SU-DHL-6 (cell line): Measurements from ENCODE around the gene SKIDA1.

Source experiments
- H2AFZ ChIP-seq: fragments of 200-600 bp; sonication (generic); 2 replicates; pipeline ENCODE4 v1.6.1; 2014; ENCODE audit warnings: low read depth, mild to moderate bottlenecking, moderate library complexity, mixed read lengths, antibody characterized with exemption, low read length; ENCODE audit not compliant: severe bottlenecking
- H3F3A ChIP-seq: fragments of 200-600 bp; shearing (Covaris generic); 2 replicates; pipeline ENCODE4 v1.6.0; 2016; ENCODE audit warnings: antibody characterized with exemption, mild to moderate bottlenecking; ENCODE audit not compliant: insufficient read depth
- H3K27ac ChIP-seq: fragments of 200-600 bp; sonication (generic); 2 replicates; pipeline ENCODE4 v1.5.1; 2016; ENCODE audit warnings: low read depth, mild to moderate bottlenecking, low read length, moderate library complexity, mixed read lengths
- H3K27me3 ChIP-seq: fragments of 200-600 bp; sonication (generic), shearing (Covaris generic); 2 replicates; pipeline ENCODE4 v1.6.0; 2014; ENCODE audit warnings: mild to moderate bottlenecking, low read length
- H3K36me3 ChIP-seq: fragments of 200-600 bp; sonication (generic); 2 replicates; pipeline ENCODE4 v1.6.1; 2014; ENCODE audit warnings: mild to moderate bottlenecking, low read length, mixed read lengths
- H3K4me2 ChIP-seq: fragments of 300-600, 200-600 bp; shearing (Covaris generic), sonication (generic); 2 replicates; pipeline ENCODE4 v1.6.0; 2014; ENCODE audit warnings: low read length, low read depth, mild to moderate bottlenecking; ENCODE audit not compliant: poor library complexity, severe bottlenecking
- H3K4me3 ChIP-seq: fragments of 200-600 bp; sonication (generic); 2 replicates; pipeline ENCODE4 v1.5.1; 2014; ENCODE audit warnings: antibody characterized with exemption, low read length, mild to moderate bottlenecking, mixed read lengths; ENCODE audit not compliant: insufficient read depth, poor library complexity, severe bottlenecking
- H3K79me2 ChIP-seq: fragments of 200-600 bp; sonication (generic); 2 replicates; pipeline ENCODE4 v1.6.1; 2014; ENCODE audit warnings: mild to moderate bottlenecking, low read length, moderate library complexity; ENCODE audit not compliant: insufficient read depth
- H3K9ac ChIP-seq: fragments of 200-600 bp; sonication (generic); 2 replicates; pipeline ENCODE4 v1.7.0; 2014; ENCODE audit warnings: mild to moderate bottlenecking, low read length
- H3K9me2 ChIP-seq: fragments of 200-600 bp; sonication (generic); replicated peaks from 2 replicates; pipeline ENCODE4 v1.6.1; 2014; ENCODE audit warnings: low read length; ENCODE audit not compliant: insufficient read depth
- H3K9me3 ChIP-seq: fragments of 200-600 bp; sonication (generic); 2 replicates; pipeline ENCODE4 v1.6.1; 2014; ENCODE audit warnings: low read length, mixed read lengths; ENCODE audit not compliant: insufficient read depth
- H4K20me1 ChIP-seq: fragments of 200-600 bp; sonication (generic); 2 replicates; pipeline ENCODE4 v1.6.1; 2014; ENCODE audit warnings: low read depth, mild to moderate bottlenecking, antibody characterized with exemption, low read length, moderate library complexity, mixed read lengths
- CTCF ChIP-seq: fragments of 200-600 bp; sonication (generic); IDR thresholded peaks from one replicate; pipeline ENCODE4 v1.5.1; 2017; ENCODE audit warnings: antibody characterized with exemption, mild to moderate bottlenecking, low read length, moderate library complexity; ENCODE audit not compliant: insufficient read depth, poor library complexity, severe bottlenecking
- EZH2phosphoT487 ChIP-seq: fragments of 200-600 bp; sonication (generic), shearing (Covaris generic); conservative IDR thresholded peaks from 2 replicates; pipeline ENCODE4 v1.6.1; 2018; ENCODE audit warnings: mild to moderate bottlenecking, antibody characterized with exemption, low read length, moderate library complexity, mixed read lengths

The SKIDA1 gene

GRCh38 chr10:21475393-21475792 is 50.1 kb downstream of the SKIDA1 start:
- H3K9ac ChIP-seq = no peak overlapping the region
- TF ChIP-seq EZH2phosphoT487 (no peak), CTCF (no peak)
- no peak overlapping the region for H2AFZ ChIP-seq
- H3K79me2 ChIP-seq = no peaks in the 10 kb centered on the region
- H3K4me2 ChIP-seq = no peak overlapping the region
- no peaks in the 10 kb centered on the region for H3K36me3 ChIP-seq
- H3K27ac ChIP-seq = no peak overlapping the region
- H3K27me3 ChIP-seq = no peaks in the 10 kb centered on the region
- no peaks in the 10 kb centered on the region for H3K9me3 ChIP-seq
- no peaks in the 10 kb centered on the region for H3F3A ChIP-seq
- H3K4me3 ChIP-seq = no peak overlapping the region
- H4K20me1 ChIP-seq = no peaks in the 10 kb centered on the region
- no peaks in the 10 kb centered on the region for H3K9me2 ChIP-seq

GRCh38 chr10:21473541-21473940 is 51.9 kb downstream of the SKIDA1 start:
- H2AFZ ChIP-seq = no peak overlapping the region
- H3K9ac ChIP-seq = no peak overlapping the region
- no peaks in the 10 kb centered on the region for H3K36me3 ChIP-seq
- H3K9me3 ChIP-seq = no peaks in the 10 kb centered on the region
- H3K27me3 ChIP-seq = no peaks in the 10 kb centered on the region
- no peak overlapping the region for H3K4me2 ChIP-seq
- TF ChIP-seq CTCF (no peak), EZH2phosphoT487 (no peak)
- no peaks in the 10 kb centered on the region for H3K79me2 ChIP-seq
- H3K27ac ChIP-seq = no peak overlapping the region
- no peaks in the 10 kb centered on the region for H4K20me1 ChIP-seq
- H3K9me2 ChIP-seq = no peaks in the 10 kb centered on the region
- no peak overlapping the region for H3K4me3 ChIP-seq
- no peaks in the 10 kb centered on the region for H3F3A ChIP-seq

GRCh38 chr10:21473135-21473534 is 52.3 kb downstream of the SKIDA1 start:
- H3K4me2 ChIP-seq = no peak overlapping the region
- no peaks in the 10 kb centered on the region for H3K27me3 ChIP-seq
- no peaks in the 10 kb centered on the region for H3K36me3 ChIP-seq
- no peak overlapping the region for H3K9ac ChIP-seq
- H3K9me3 ChIP-seq = no peaks in the 10 kb centered on the region
- no peak overlapping the region for H2AFZ ChIP-seq
- no peak overlapping the region for H3K4me3 ChIP-seq
- H3K27ac ChIP-seq = no peak overlapping the region
- no peaks in the 10 kb centered on the region for H4K20me1 ChIP-seq
- no peak for TF ChIP-seq CTCF
- H3K9me2 ChIP-seq = no peaks in the 10 kb centered on the region
- no peaks in the 10 kb centered on the region for H3F3A ChIP-seq
- H3K79me2 ChIP-seq = no peaks in the 10 kb centered on the region

GRCh38 chr10:21468086-21468485 is 57.4 kb downstream of the SKIDA1 start:
- Histone ChIP-seq H3K9me2 (no peaks in the 10 kb centered on the region), H3K27me3 (no peaks in the 10 kb centered on the region), H3K4me2 (no peak overlapping the region), H3K27ac (no peak overlapping the region), H3F3A (no peaks in the 10 kb centered on the region), H3K79me2 (no peaks in the 10 kb centered on the region), H3K36me3 (no peaks in the 10 kb centered on the region), H3K4me3 (no peak overlapping the region), H3K9ac (no peak overlapping the region), H4K20me1 (no peaks in the 10 kb centered on the region), H3K9me3 (no peaks in the 10 kb centered on the region), H2AFZ (no peak overlapping the region)
- no peak for TF ChIP-seq CTCF
- TF ChIP-seq EZH2phosphoT487 = no peak
